ENCODE data around the gene FMN2. TPM values are rescaled to one million over a fixed set of nuclear protein-coding genes. Genes with fewer than 3 reads are reported as not detected.

The FMN2 gene
- total RNA-seq, 1 donor from 2014 or later = 3.5 TPM

GRCh38 chr1:240212556-240212955 lies 120.9 kb downstream of the FMN2 start:
- no peak for TF ChIP-seq CTCF (IDR thresholded peaks at IDR 0.05)
- Mint-ChIP-seq H3K36me3 (ENCODE audit: low read depth) (no peaks in the 10 kb centered on the region), H3K4me1 (ENCODE audit: low read depth) (peaks cover 9% of the 10 kb centered on the region), H3K9me3 (ENCODE audit: low read depth) (no peaks in the 10 kb centered on the region), H3K27me3 (ENCODE audit: low read depth) (no peaks in the 10 kb centered on the region), H3K27ac (ENCODE audit: unreplicated experiment) (no peak overlapping the region), H3K4me3 (ENCODE audit: unreplicated experiment) (no peak overlapping the region)
- DNase-seq (ENCODE audit: low spot score) = no peak

- no peaks in the 10 kb centered on the region for H3K4me1 Mint-ChIP-seq (ENCODE audit: low read depth)
- no peak overlapping the region for H3K27ac Mint-ChIP-seq (ENCODE audit: unreplicated experiment)
- peaks cover 5% of the 10 kb centered on the region for H3K9me3 Mint-ChIP-seq (ENCODE audit: low read depth)
- DNase-seq (ENCODE audit: low spot score) = no peak
- no peaks in the 10 kb centered on the region for H3K27me3 Mint-ChIP-seq (ENCODE audit: low read depth)
- H3K4me3 Mint-ChIP-seq (ENCODE audit: unreplicated experiment) = no peak overlapping the region
- TF ChIP-seq CTCF (IDR thresholded peaks at IDR 0.05) = no peak
- H3K36me3 Mint-ChIP-seq (ENCODE audit: low read depth) = peaks cover 2% of the 10 kb centered on the region
These were observed 125.7 kb downstream of the FMN2 start for GRCh38 chr1:240217403-240217802.

GRCh38 chr1:240219104-240219503 lies 127.4 kb downstream of the FMN2 start:
- peaks cover 12% of the 10 kb centered on the region for H3K36me3 Mint-ChIP-seq (ENCODE audit: low read depth)
- H3K4me3 Mint-ChIP-seq (ENCODE audit: unreplicated experiment) = no peak overlapping the region
- peaks cover 20% of the 10 kb centered on the region for H3K9me3 Mint-ChIP-seq (ENCODE audit: low read depth)
- TF ChIP-seq CTCF (IDR thresholded peaks at IDR 0.05) = no peak
- no peak overlapping the region for H3K27ac Mint-ChIP-seq (ENCODE audit: unreplicated experiment)
- no peak for DNase-seq (ENCODE audit: low spot score)
- no peaks in the 10 kb centered on the region for H3K4me1 Mint-ChIP-seq (ENCODE audit: low read depth)
- H3K27me3 Mint-ChIP-seq (ENCODE audit: low read depth) = no peaks in the 10 kb centered on the region

GRCh38 chr1:240226102-240226501 lies 134.4 kb downstream of the FMN2 start:
- Mint-ChIP-seq H3K4me3 (ENCODE audit: unreplicated experiment) (no peak overlapping the region), H3K27ac (ENCODE audit: unreplicated experiment) (no peak overlapping the region), H3K27me3 (ENCODE audit: low read depth) (no peaks in the 10 kb centered on the region), H3K4me1 (ENCODE audit: low read depth) (no peaks in the 10 kb centered on the region), H3K9me3 (ENCODE audit: low read depth) (peaks cover 54% of the 10 kb centered on the region), H3K36me3 (ENCODE audit: low read depth) (peaks cover 32% of the 10 kb centered on the region)
- no peak for TF ChIP-seq CTCF (IDR thresholded peaks at IDR 0.05)
- no peak for DNase-seq (ENCODE audit: low spot score)

GRCh38 chr1:240230816-240231215 lies 139.1 kb downstream of the FMN2 start:
- no peak overlapping the region for H3K27ac Mint-ChIP-seq (ENCODE audit: unreplicated experiment)
- H3K27me3 Mint-ChIP-seq (ENCODE audit: low read depth) = no peaks in the 10 kb centered on the region
- peaks cover 17% of the 10 kb centered on the region for H3K4me1 Mint-ChIP-seq (ENCODE audit: low read depth)
- no peak for DNase-seq (ENCODE audit: low spot score)
- no peak overlapping the region for H3K4me3 Mint-ChIP-seq (ENCODE audit: unreplicated experiment)
- no peak for TF ChIP-seq CTCF (IDR thresholded peaks at IDR 0.05)
- H3K9me3 Mint-ChIP-seq (ENCODE audit: low read depth) = peaks cover 19% of the 10 kb centered on the region
- peaks cover 9% of the 10 kb centered on the region for H3K36me3 Mint-ChIP-seq (ENCODE audit: low read depth)
